Stimulated activated CD8-positive, alpha-beta memory T cell treated with anti-CD3 and anti-CD28 coated beads, Interleukin-12 subunit alpha, Interleukin-12 subunit beta, amount 100 ng/mL, for 1 hour (primary cell): Measurements from ENCODE around the gene BBS1.

Experiments
- DNase-seq: peaks from one replicate; pipeline ENCODE4 v3.0.0-alpha.2; 2020; ENCODE audit warnings: low read depth

Gene BBS1

DNA sequence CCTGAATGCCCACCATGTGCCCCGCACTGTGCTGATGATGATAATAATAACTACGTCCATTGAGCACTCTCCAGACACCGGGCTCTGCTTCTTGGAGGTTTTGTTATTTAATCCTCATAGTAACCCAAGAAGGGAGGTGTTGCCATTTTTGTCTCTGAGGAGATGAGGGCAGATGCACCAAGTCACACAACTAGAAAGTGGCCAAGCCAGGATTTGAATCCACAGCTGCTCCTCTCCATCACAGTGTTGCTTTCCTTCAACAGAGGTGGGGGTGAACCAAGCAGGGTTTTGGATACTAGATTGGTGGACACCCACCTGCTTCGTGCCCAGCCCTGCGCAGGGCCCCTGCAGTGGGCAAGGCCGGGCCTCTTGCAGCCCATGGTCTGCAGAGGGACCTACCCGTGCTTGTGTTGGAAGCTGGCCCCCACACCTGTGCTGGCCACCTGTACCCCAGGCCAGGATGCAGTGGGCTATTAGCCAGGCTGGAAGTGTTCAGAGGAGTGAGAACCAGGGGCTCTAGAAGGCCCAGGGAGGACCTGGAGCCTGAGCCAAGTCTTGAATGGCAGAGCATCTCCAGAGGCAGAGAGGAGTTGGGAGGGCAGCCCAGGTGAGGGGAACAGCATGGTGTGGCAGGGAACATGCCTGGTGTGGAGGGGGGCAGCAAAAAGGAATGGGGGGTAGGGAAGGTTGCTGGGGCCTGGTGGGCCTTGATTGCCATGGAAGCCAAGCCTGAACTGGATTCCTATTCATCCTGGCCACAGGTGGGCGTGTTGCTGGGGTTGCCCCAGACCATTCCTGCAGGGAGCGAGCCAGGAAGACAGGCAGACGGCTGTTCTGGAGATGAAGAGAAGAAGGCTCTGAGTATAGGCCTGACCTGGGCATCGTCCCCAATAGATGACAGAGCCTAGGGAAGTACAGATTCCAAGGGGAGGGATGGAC, 32.9 kb upstream of the BBS1 start:
- no peak for DNase-seq

DNA sequence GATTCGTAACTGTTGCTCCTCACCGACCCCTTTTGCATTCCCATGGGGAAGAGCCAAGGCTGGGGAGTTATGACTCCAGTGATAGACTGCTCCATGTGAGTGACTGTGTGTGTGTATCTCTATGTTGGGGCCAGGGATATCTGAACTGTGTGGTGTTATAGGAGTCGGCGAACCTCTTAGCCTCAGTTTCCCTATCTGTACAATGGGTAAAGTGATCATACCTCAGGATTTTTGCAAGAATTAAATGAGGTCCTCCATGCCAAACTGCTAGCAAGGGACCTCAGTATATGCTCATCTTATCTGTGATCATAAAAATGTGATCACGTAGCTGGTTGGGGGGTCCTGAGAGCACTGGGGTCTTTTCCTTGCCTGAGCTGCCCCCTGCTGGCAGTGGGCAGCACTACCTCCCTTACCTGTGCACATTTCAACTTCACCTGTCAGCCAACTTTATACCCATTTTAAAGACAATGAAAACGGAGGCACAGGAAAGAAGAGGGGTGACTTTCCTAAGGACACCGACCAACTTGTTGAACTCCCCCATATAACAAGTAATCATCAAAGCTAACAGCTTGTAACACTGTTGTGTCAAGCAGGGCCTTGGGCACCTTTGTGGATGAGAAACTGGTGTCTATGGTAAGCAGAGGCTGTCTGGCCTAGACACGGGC, 31.6 kb upstream of the BBS1 start:
- no peak for DNase-seq

GRCh38 chr11:66479394-66480116, 30.9 kb upstream of the BBS1 start:
- DNase-seq: no peak

DNA sequence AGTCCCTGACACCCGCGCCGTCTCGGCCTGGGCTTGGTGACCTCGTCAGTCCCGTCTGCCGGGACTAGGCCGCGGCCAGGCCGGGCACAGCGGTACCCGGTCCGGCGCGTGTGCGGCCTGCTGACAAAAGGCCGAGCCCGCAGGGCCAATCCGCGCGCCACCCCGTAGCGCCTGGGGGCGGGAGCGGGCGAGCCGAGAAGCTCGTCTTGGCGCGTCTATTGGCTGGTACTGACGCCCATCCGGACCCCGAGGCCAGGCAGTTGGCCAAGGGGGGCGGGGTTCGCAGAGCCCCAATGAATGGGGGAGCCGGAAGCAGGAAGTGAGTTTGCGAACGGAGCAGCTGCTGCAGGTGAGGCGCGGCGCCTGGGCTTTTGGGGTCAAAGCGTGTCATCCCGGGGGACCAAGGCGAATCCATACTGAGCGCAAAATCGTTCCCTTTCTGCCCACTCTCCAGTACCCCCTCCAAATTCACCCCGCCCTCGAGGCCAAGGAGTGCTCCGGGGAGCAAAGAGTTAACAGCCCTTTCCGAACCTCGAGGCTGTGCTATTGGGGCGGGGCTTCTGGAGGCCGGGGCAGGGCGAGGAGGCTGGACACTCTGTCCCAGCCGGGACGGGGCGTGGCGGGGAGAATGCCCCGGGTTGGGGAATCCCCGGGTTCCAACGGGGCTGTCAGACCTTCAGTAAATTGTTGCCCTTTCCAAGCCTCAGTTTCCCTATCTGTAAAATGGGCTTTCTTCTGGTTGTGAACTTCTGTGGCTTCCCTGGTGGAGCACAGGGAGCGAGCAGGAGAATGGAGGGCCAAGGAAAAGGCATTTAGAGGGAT, 30.1 kb upstream of the BBS1 start, which contains the start of gene DPP3:
DPP3 (plus strand) TSS at position 318 of the 822 bp plus-strand sequence. CDS start 1,767 bp downstream, outside the sequence.
- peak; percentile 90 for DNase-seq

DNA sequence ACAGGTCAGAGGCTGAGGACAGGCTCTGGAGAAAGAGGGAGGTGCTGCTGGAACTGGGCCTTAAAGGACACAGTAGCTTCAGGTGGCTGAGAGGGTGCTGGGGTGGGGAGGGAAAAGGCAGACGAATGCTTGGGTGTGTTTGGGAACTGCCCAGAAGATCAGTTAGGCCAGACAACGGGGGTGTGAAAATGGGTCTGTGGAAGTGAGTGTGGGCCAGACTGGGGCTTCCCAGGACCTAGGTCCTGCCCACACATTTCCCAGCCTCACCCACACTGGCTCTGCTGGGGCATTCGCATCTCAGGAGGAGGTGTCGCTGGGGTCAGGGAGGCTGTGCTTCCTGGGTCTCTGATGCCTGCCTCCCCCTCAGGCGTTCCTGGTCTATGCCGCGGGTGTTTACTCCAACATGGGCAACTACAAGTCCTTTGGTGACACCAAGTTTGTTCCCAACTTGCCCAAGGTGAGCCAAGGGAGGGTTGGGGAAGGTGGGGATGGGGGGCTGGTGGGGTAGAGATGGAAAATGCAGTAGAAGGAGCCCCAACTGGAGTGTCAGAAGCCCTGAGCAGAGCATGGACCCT, 25.5 kb upstream of the BBS1 start:
- no peak for DNase-seq

DNA sequence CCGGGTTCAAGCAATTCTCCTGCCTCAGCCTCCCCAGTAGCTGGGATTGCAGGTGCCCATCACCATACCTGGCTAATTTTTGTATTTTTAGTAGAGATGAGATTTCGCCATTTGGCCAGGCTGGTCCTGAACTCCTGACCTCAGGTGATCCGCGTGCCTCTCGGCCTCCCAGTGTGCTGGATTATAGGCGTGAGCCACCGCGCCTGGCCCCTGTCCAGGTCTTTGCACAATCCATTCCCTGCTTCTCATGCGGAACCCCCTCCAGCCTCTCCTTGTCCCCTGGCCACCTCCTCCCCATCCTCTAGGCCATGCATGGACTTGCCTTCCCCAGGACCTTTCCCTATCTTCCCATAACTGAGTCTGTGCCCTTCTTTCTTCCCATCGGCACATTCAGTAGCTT, 21.5 kb upstream of the BBS1 start:
- no peak for DNase-seq

DNA sequence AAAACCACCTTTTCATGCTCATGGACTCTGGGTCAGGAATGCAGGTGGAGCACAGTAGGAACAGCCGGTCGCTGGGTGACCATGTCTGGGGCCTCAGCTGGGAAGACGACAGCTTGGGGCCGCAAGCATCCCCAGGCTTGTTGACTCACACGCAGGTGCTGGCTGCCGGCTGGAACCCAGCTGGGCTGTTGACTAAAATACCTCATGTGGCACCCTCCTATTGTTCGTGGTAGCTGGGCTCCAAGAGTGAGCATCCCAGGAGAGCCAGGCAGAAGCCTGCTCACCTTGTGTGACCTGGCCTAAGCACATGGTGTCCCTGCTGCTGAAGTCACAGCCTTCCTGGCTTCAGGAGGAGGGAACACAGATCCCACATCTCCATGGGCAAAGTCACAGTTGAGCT, 20.8 kb upstream of the BBS1 start:
- no peak for DNase-seq

- no peak for DNase-seq
These were observed 19.0 kb upstream of the BBS1 start for GRCh38 chr11:66491315-66491935.

DNA sequence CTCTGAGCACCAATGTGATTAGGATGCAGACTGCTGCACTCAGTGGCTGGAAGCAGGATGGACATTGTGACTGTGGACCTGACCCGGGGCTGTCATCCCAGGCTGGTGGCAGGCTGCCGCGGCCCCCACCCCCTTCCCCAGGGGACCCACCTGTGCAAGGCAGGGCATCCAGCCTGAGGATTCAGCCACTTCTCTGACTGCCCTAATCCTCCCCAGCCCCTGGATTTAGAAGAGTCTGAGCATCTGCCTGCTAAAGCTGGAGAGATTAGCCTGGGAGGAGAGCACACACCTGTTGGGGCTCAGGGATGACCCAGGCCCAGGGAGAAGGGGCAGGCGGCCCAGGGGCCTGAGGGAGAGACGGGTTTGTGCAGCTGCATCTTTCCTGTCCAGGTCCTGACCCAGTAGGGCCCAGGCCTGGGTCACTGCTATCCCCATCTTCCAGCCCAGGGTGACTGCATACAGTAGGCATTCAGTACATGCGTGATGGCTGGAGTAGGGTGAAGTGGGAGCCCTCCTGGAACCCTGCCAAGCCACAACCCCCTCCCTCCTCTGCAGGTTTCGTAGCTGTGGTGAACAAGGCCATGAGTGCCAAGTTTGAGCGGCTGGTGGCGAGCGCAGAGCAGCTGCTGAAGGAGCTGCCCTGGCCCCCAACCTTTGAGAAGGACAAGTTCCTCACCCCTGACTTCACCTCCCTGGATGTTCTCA, 18.1 kb upstream of the BBS1 start:
- no peak for DNase-seq

GRCh38 chr11:66493130-66493529, 17.3 kb upstream of the BBS1 start:
- no peak for DNase-seq

DNA sequence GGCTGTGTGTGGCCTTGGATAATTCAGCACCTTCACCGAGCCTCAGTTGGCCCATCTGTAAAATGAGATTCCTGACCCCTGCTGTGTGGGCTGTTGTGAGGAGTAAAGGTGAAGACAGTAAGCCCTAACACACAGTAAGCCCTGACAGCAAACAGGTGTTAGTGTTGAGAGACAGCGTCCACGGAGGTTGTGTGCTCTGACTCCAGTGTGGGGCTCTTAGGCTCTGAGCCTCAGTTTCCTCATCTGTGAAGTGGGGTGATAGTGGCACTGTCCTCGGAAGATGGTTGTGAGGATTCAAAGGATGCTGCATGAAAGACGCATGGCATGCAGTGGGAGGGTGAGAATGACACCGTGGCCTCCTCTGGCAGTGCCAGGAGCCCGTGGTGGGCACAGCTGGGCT, 16.0 kb upstream of the BBS1 start:
- DNase-seq: no peak

- no peak for DNase-seq
These were observed 15.5 kb upstream of the BBS1 start for GRCh38 chr11:66494935-66495334.

DNA sequence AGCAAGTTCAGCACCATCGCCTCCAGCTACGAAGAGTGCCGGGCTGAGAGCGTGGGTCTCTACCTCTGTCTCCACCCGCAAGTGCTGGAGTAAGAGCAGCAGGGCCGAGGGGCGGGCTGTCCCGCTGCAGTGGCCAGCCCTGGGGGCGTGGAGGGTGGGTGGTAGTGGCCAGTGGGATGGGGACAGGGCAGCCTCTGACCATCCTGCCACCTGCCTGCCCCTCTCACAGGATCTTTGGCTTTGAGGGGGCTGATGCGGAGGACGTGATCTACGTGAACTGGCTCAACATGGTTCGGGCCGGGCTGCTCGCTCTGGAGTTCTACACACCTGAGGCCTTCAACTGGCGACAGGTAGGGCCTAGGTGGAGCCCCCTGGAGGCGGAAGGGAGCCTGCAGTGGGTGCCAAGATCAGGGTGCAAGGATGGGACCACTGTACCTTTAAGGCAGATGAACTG, 15.0 kb upstream of the BBS1 start:
- DNase-seq: no peak

GRCh38 chr11:66497206-66497605, 13.2 kb upstream of the BBS1 start:
- DNase-seq: no peak

GRCh38 chr11:66498506-66498905, 11.9 kb upstream of the BBS1 start:
- DNase-seq: no peak

DNA sequence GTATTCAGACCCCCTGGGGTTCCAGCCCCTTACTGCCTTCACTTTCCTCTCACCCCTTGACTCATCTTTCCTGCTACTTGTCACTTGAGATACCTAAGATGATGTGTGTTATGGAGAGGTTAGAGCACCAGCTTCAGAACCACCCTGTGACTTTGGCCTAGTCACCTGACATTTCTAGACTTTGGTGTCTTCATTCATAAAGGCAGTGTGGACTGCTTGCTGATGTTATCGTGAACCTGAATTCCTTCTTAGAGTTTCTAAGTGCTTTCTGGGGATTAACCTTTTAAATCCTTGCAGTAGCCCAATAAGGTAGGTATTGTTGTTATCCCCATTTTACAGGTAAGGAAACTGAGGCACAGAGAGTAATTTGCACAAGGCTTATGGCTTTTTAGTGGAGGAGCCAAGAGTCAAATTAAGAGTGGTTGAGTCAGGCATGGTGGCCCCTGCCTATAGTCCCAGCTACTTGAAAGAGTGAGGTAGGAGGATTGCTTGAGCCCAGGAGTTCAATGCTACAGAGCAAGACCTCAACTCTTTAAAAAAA, 5.1 kb upstream of the BBS1 start:
- DNase-seq: no peak

- DNase-seq: no peak
These were observed 1.3 kb upstream of the BBS1 start for GRCh38 chr11:66509131-66509561.

DNA sequence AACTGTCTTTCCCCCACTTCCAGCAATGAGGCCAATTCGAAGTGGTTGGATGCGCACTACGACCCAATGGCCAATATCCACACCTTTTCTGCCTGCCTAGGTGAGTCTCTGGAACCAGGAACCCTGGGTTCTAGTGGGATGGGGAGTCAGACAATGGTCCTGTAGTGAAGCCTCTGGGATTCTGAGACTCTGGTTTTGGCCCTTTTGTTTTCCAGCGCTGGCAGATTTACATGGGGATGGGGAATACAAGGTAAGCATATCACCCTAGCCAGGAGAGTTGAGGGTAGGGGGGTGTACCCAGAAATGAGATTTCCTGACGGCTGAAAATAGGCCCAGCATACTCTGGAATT, 530 bp downstream of the BBS1 start:
- DNase-seq: no peak

- DNase-seq: no peak
These were observed 13.2 kb downstream of the BBS1 start for GRCh38 chr11:66523611-66524010.
